Kidney capillary endothelial cell (primary cell): ENCODE data around the gene PAN2.
"Not testable (repeated sequence)": the region's sequence is repeated elsewhere in the genome, so short reads cannot be mapped to it uniquely, and the experiment has no call there.

Source experiments
- DNase-seq: peaks from one replicate; pipeline ENCODE4 v3.0.0-alpha.2; 2018; ENCODE audit warnings: low spot score

PAN2 gene

GRCh38 chr12:56333679-56334489, at the start of gene PAN2:
TSS of gene PAN2 (minus strand) at chr12:56334000. CDS start at chr12:56333094, 906 bp downstream.
- DNase-seq = peak; percentile 95

- no peak for DNase-seq
These were observed 48.8 kb upstream of the PAN2 start for GRCh38 chr12:56382611-56383010.

- DNase-seq = no peak
These were observed 44.2 kb upstream of the PAN2 start for GRCh38 chr12:56377989-56378316.

- DNase-seq = peak; percentile 70
These were observed 43.6 kb upstream of the PAN2 start for GRCh38 chr12:56377310-56377988.

GRCh38 chr12:56375598-56376434, 42.0 kb upstream of the PAN2 start:
- no peak for DNase-seq

GRCh38 chr12:56374726-56375597, 41.2 kb upstream of the PAN2 start:
- peak; percentile 26 for DNase-seq

- DNase-seq = no peak
These were observed 39.7 kb upstream of the PAN2 start for GRCh38 chr12:56373515-56373914.

- no peak for DNase-seq
These were observed 33.1 kb upstream of the PAN2 start for GRCh38 chr12:56366948-56367347.

- DNase-seq = no peak
These were observed 28.6 kb upstream of the PAN2 start, which contains the start of gene APOF for GRCh38 chr12:56362130-56363059. TSS of gene APOF (minus strand) at chr12:56362857. CDS start at chr12:56362745, 112 bp downstream.

- DNase-seq = no peak
These were observed 27.8 kb upstream of the PAN2 start for GRCh38 chr12:56361487-56362129.

GRCh38 chr12:56359851-56360767, 26.3 kb upstream of the PAN2 start, which contains the start of gene STAT2:
TSS of gene STAT2 (minus strand) at chr12:56360107. CDS start at chr12:56356571, 3,536 bp downstream.
- peak; percentile 100 for DNase-seq

- DNase-seq = no peak
These were observed 25.2 kb upstream of the PAN2 start for GRCh38 chr12:56358836-56359532.

- DNase-seq = no peak
These were observed 17.5 kb upstream of the PAN2 start for GRCh38 chr12:56351325-56351724.

GRCh38 chr12:56350662-56351061, 16.9 kb upstream of the PAN2 start:
- DNase-seq = no peak

- no peak for DNase-seq
These were observed 15.0 kb upstream of the PAN2 start for GRCh38 chr12:56348776-56349175.

GRCh38 chr12:56347255-56347654, 13.5 kb upstream of the PAN2 start:
- DNase-seq = not testable (repeated sequence)

- no peak for DNase-seq
These were observed 12.9 kb upstream of the PAN2 start for GRCh38 chr12:56346675-56347074.

- DNase-seq = not testable (repeated sequence)
These were observed 8.5 kb upstream of the PAN2 start for GRCh38 chr12:56342290-56342689.
